CD14-positive monocyte (primary cell): ENCODE measurements around the gene BBLN. TPM values are rescaled to one million over a fixed set of nuclear protein-coding genes. Genes with fewer than 3 reads are reported as not detected.

Experiments used
- DNase-seq, 3 donors: peaks; one replicate each; pipeline ENCODE4 v3.0.0-alpha.2; 2011 to 2022
- H2AFZ ChIP-seq: 2 replicates; pipeline ENCODE4 v1.6.0; 2012; ENCODE audit warnings: mild to moderate bottlenecking, low read depth, low read length, inconsistent platforms; ENCODE audit not compliant: insufficient read depth, poor library complexity, severe bottlenecking
- H3K27ac ChIP-seq, 2 donors: 1 replicate in 1 of 2; 2 replicates in 1 of 2; pipeline ENCODE4 v1.5.1; 2012 to 2013; ENCODE audit warnings: low read length in 2 of 2, control low read depth in 1 of 2, inconsistent platforms in 1 of 2, low read depth in 1 of 2, mild to moderate bottlenecking in 1 of 2
- H3K27me3 ChIP-seq, 2 donors: one replicate each; pipeline versions ENCODE4 v1.6.0 to v1.6.1; 2011 to 2013; ENCODE audit warnings: low read length in 2 of 2; ENCODE audit not compliant: control insufficient read depth in 2 of 2, insufficient read depth in 2 of 2
- H3K36me3 ChIP-seq, 2 donors: replicated peaks in 1 of 2; 1 replicate in 1 of 2; 2 replicates in 1 of 2; pipeline versions ENCODE4 v1.5.1 to v1.6.1; 2012 to 2013; ENCODE audit warnings: low read length in 2 of 2, control low read depth in 1 of 2, inconsistent platforms in 1 of 2, mild to moderate bottlenecking in 1 of 2; ENCODE audit not compliant: insufficient read depth in 2 of 2, control insufficient read depth in 1 of 2
- H3K4me1 ChIP-seq, 2 donors: 1 replicate in 1 of 2; 2 replicates in 1 of 2; pipeline versions ENCODE4 v1.5.1 to v1.6.1; 2012 to 2013; ENCODE audit warnings: low read length in 2 of 2, control low read depth in 1 of 2, inconsistent platforms in 1 of 2, mild to moderate bottlenecking in 1 of 2, moderate library complexity in 1 of 2; ENCODE audit not compliant: insufficient read depth in 2 of 2, control insufficient read depth in 1 of 2
- H3K4me2 ChIP-seq: replicated peaks from 2 replicates; pipeline ENCODE3; 2012; ENCODE audit warnings: low read length, moderate library complexity, mild to moderate bottlenecking; ENCODE audit not compliant: poor library complexity, severe bottlenecking; ENCODE audit errors: extremely low read depth
- H3K4me3 ChIP-seq, 3 experiments: fragments of 200-600 bp in 1 of 3; sonication (generic) in 1 of 3; replicated peaks in 1 of 3; 1 replicate in 2 of 3; 2 replicates in 1 of 3; pipeline ENCODE4 v1.5.1; 2011 to 2013; ENCODE audit warnings: low read length in 3 of 3, mild to moderate bottlenecking in 3 of 3, control low read depth in 2 of 3, low read depth in 2 of 3, inconsistent platforms in 1 of 3, moderate library complexity in 1 of 3
- H3K79me2 ChIP-seq: 2 replicates; pipeline ENCODE4 v1.6.0; 2012; ENCODE audit warnings: mild to moderate bottlenecking, control low read depth, inconsistent platforms, low read length, moderate library complexity; ENCODE audit not compliant: insufficient read depth
- H3K9ac ChIP-seq: 2 replicates; pipeline ENCODE4 v1.6.0; 2017; ENCODE audit warnings: low read length, mild to moderate bottlenecking; ENCODE audit not compliant: insufficient read depth, poor library complexity, severe bottlenecking
- H3K9me3 ChIP-seq, 2 donors: replicated peaks in 1 of 2; 1 replicate in 1 of 2; 2 replicates in 1 of 2; pipeline versions ENCODE4 v1.5.1 to v1.6.1; 2012 to 2013; ENCODE audit warnings: low read length in 2 of 2, control low read depth in 1 of 2; ENCODE audit not compliant: control insufficient read depth in 1 of 2, insufficient read depth in 1 of 2
- H4K20me1 ChIP-seq: 2 replicates; pipeline ENCODE4 v1.6.0; 2012; ENCODE audit warnings: mild to moderate bottlenecking, low read length, control low read depth, moderate library complexity; ENCODE audit not compliant: insufficient read depth
- H3K27ac Mint-ChIP-seq, 7 donors: one replicate each; pipeline ENCODE4 v1.8.0; 2020; ENCODE audit warnings: mild to moderate bottlenecking in 7 of 7, mixed read lengths in 7 of 7, moderate library complexity in 6 of 7, inconsistent platforms in 2 of 7
- H3K27me3 Mint-ChIP-seq, 3 donors: one replicate each; pipeline ENCODE4 v1.8.0; 2021 to 2022; ENCODE audit warnings: low read depth in 3 of 3, mild to moderate bottlenecking in 3 of 3, mixed read lengths in 3 of 3, moderate library complexity in 3 of 3, inconsistent platforms in 1 of 3
- H3K36me3 Mint-ChIP-seq, 2 donors: one replicate each; pipeline ENCODE4 v1.8.0; 2020; ENCODE audit warnings: mixed read lengths in 2 of 2, inconsistent platforms in 1 of 2, mild to moderate bottlenecking in 1 of 2
- H3K4me1 Mint-ChIP-seq: one replicate; pipeline ENCODE4 v1.8.0; 2020; ENCODE audit warnings: mild to moderate bottlenecking, mixed read lengths
- H3K4me3 Mint-ChIP-seq, 2 donors: one replicate each; pipeline ENCODE4 v1.8.0; 2020; ENCODE audit warnings: mild to moderate bottlenecking in 2 of 2, mixed read lengths in 2 of 2, moderate library complexity in 1 of 2
- H3K9me3 Mint-ChIP-seq, 7 donors: one replicate each; pipeline ENCODE4 v1.8.0; 2020 to 2022; ENCODE audit warnings: mixed read lengths in 7 of 7, mild to moderate bottlenecking in 6 of 7, moderate library complexity in 6 of 7, inconsistent platforms in 2 of 7
- CTCF ChIP-seq: fragments of 200-600 bp; IDR thresholded peaks from one replicate; pipeline ENCODE4 v1.8.0; 2022; ENCODE audit warnings: antibody characterized with exemption, mild to moderate bottlenecking
- WGBS: methylation state at CpG from one replicate; pipeline ENCODE4 v1.1.5; 2013; ENCODE audit warnings: missing lambda C conversion rate; ENCODE audit not compliant: insufficient coverage; 5-methylcytosine and 5-hydroxymethylcytosine counted together
- intact Hi-C, 2 donors: fragments of 100-400 bp; cut with micrococcal nuclease; formaldehyde crosslinking; loops; one replicate each; pipeline versions ENCODE4 v1.15.0 to v1.15.1; 2023
- polyA plus RNA-seq, 3 donors: library from polyadenylated mRNA; depleted of rRNA in 1 of 3; unstranded in 2 of 3; stranded (reverse) in 1 of 3; fragments of 300-500 nt in 2 of 3; fragments of >200 nt in 1 of 3; fragmentation: Illumina TruSeq in 2 of 3; gene quantifications; 1 replicate in 2 of 3; 2 replicates in 1 of 3; pipeline ENCODE4 v1.2.3, GENCODE V29; 2012 to 2021

Gene BBLN
- polyA plus RNA-seq, 3 donors, result 51.5 to 74.8 (median 54.5) TPM

- peaks cover 23 to 27% of the 10 kb centered on the region in 2 donors for H3K4me1 ChIP-seq
- H3K27me3 Mint-ChIP-seq, result peaks cover 0 to 9% (median 3%) of the 10 kb centered on the region in 3 donors
- no peaks in the 10 kb centered on the region for H3K9me3 Mint-ChIP-seq
- intact Hi-C loops, result no loop called here
- peaks cover 0 to 16% of the 10 kb centered on the region in 2 donors for H3K27me3 ChIP-seq
- H3K9ac ChIP-seq, result peak within 1 kb of the TSS; percentile 94
- peak within 1 kb of the TSS; percentile 80 to 92 (median 83) for H3K4me3 ChIP-seq
- peak within 1 kb of the TSS in 1 of 2 donors; percentile 80 for H3K27ac ChIP-seq
- H3K36me3 Mint-ChIP-seq, result peaks cover 23 to 29% of the 10 kb centered on the region in 2 donors
- H3K9me3 ChIP-seq, result no peaks in the 10 kb centered on the region
- peaks cover 14 to 25% of the 10 kb centered on the region in 2 donors for H3K36me3 ChIP-seq
- TF ChIP-seq CTCF, result peak; percentile 95
- H3K4me1 Mint-ChIP-seq, result peaks cover 27% of the 10 kb centered on the region
- peak within 1 kb of the TSS; percentile 96 to 98 for H3K4me3 Mint-ChIP-seq
- H3K27ac Mint-ChIP-seq, result peak within 1 kb of the TSS; percentile 51 to 95 (median 84)
- peaks cover 12% of the 10 kb centered on the region for H3K79me2 ChIP-seq
- under 1% methylated on average over 66 of the region's 71 CpGs for WGBS
- no peaks in the 10 kb centered on the region for H4K20me1 ChIP-seq
- DNase-seq, result peak; percentile 66 to 74 (median 71)
- peak within 1 kb of the TSS; percentile 96 for H3K4me2 ChIP-seq
- H2AFZ ChIP-seq, result peak within 1 kb of the TSS; percentile 100
Observed at GRCh38 chr9:128191406-128192046, 31.5 kb downstream of the BBLN start, which contains the start of gene CIZ1. CIZ1 (minus strand) TSS chr9:128191572; CDS start chr9:128190857, 715 bp downstream.

- Mint-ChIP-seq H3K9me3 (no peaks in the 10 kb centered on the region), H3K27ac (peak overlapping the region; percentile 53 to 85 (median 79)), H3K4me1 (peaks cover 27% of the 10 kb centered on the region), H3K36me3 (peaks cover 16 to 18% of the 10 kb centered on the region in 2 donors), H3K27me3 (peaks cover 0 to 9% (median 3%) of the 10 kb centered on the region in 3 donors), H3K4me3 (peak overlapping the region; percentile 68 to 81)
- H3K36me3 ChIP-seq, result peaks cover 5 to 15% of the 10 kb centered on the region in 2 donors
- H4K20me1 ChIP-seq, result no peaks in the 10 kb centered on the region
- H3K4me1 ChIP-seq, result peaks cover 23 to 27% of the 10 kb centered on the region in 2 donors
- H3K79me2 ChIP-seq, result peaks cover 12% of the 10 kb centered on the region
- H3K27ac ChIP-seq, result no peak overlapping the region
- no peak overlapping the region for H3K9ac ChIP-seq
- H3K27me3 ChIP-seq, result peaks cover 0 to 16% of the 10 kb centered on the region in 2 donors
- H3K9me3 ChIP-seq, result no peaks in the 10 kb centered on the region
- peak overlapping the region; percentile 62 for H3K4me2 ChIP-seq
- peak overlapping the region in 1 of 3 experiments; percentile 55 for H3K4me3 ChIP-seq
- H2AFZ ChIP-seq, result peak overlapping the region; percentile 59
- DNase-seq, result peak; percentile 23 to 80 (median 54)
- peak; percentile 28 for TF ChIP-seq CTCF
- 38% methylated on average over 51 of the region's 56 CpGs for WGBS
- intact Hi-C loops, result no loop called here
Observed at GRCh38 chr9:128192601-128193371, 32.7 kb downstream of the BBLN start.
